Measurements from ENCODE around the gene GFI1B. TPM values are rescaled to one million over a fixed set of nuclear protein-coding genes. Genes with fewer than 3 reads are reported as not detected.

Gene GFI1B
- total RNA-seq, 1 donor from 2014 or later = 0.27 TPM

GRCh38 chr9:132946211-132946610, 32.3 kb upstream of the GFI1B start:
- H3K9me3 ChIP-seq (replicated peaks) = no peaks in the 10 kb centered on the region
- no peak for DNase-seq
- H3K4me1 ChIP-seq = peaks cover 53% of the 10 kb centered on the region
- no peaks in the 10 kb centered on the region for H3K36me3 ChIP-seq
- no peak overlapping the region for H3K4me3 ChIP-seq
- intact Hi-C loops (cut with micrococcal nuclease) = no loop called here
- TF ChIP-seq, protein P1, sequence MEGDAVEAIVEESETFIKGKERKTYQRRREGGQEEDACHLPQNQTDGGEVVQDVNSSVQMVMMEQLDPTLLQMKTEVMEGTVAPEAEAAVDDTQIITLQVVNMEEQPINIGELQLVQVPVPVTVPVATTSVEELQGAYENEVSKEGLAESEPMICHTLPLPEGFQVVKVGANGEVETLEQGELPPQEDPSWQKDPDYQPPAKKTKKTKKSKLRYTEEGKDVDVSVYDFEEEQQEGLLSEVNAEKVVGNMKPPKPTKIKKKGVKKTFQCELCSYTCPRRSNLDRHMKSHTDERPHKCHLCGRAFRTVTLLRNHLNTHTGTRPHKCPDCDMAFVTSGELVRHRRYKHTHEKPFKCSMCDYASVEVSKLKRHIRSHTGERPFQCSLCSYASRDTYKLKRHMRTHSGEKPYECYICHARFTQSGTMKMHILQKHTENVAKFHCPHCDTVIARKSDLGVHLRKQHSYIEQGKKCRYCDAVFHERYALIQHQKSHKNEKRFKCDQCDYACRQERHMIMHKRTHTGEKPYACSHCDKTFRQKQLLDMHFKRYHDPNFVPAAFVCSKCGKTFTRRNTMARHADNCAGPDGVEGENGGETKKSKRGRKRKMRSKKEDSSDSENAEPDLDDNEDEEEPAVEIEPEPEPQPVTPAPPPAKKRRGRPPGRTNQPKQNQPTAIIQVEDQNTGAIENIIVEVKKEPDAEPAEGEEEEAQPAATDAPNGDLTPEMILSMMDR (IDR thresholded peaks at IDR 0.05; ENCODE audit: borderline replicate concordance) = no peak
- no peaks in the 10 kb centered on the region for H3K27me3 ChIP-seq (ENCODE audit: low read depth)
- peak overlapping the region; percentile 28 for H3K27ac ChIP-seq (replicated peaks)

GRCh38 chr9:132946631-132947295, 31.7 kb upstream of the GFI1B start:
- Histone ChIP-seq H3K4me3 (no peak overlapping the region), H3K27me3 (ENCODE audit: low read depth) (no peaks in the 10 kb centered on the region), H3K4me1 (peaks cover 47% of the 10 kb centered on the region), H3K9me3 (replicated peaks) (no peaks in the 10 kb centered on the region), H3K27ac (replicated peaks) (peak overlapping the region; percentile 28), H3K36me3 (no peaks in the 10 kb centered on the region)
- no peak for DNase-seq
- TF ChIP-seq, protein P1 (IDR thresholded peaks at IDR 0.05; ENCODE audit: borderline replicate concordance) = no peak
- intact Hi-C loops (cut with micrococcal nuclease) = no loop called here

- TF ChIP-seq, protein P1 (IDR thresholded peaks at IDR 0.05; ENCODE audit: borderline replicate concordance) = no peak
- Histone ChIP-seq H3K4me1 (peaks cover 37% of the 10 kb centered on the region), H3K4me3 (no peak overlapping the region), H3K27ac (replicated peaks) (no peak overlapping the region), H3K9me3 (replicated peaks) (no peaks in the 10 kb centered on the region), H3K36me3 (no peaks in the 10 kb centered on the region), H3K27me3 (ENCODE audit: low read depth) (no peaks in the 10 kb centered on the region)
- no peak for DNase-seq
- intact Hi-C loops (cut with micrococcal nuclease) = no loop called here
Measured at GRCh38 chr9:132947756-132948155, 30.7 kb upstream of the GFI1B start.

- intact Hi-C loops (cut with micrococcal nuclease) = no loop called here
- DNase-seq = no peak
- Histone ChIP-seq H3K27ac (replicated peaks) (no peak overlapping the region), H3K27me3 (ENCODE audit: low read depth) (no peaks in the 10 kb centered on the region), H3K9me3 (replicated peaks) (no peaks in the 10 kb centered on the region), H3K4me1 (peaks cover 29% of the 10 kb centered on the region), H3K36me3 (no peaks in the 10 kb centered on the region), H3K4me3 (no peak overlapping the region)
- TF ChIP-seq, protein P1 (IDR thresholded peaks at IDR 0.05; ENCODE audit: borderline replicate concordance) = no peak
Measured at GRCh38 chr9:132948482-132949050, 29.9 kb upstream of the GFI1B start.

- no peak for DNase-seq
- intact Hi-C loops (cut with micrococcal nuclease) = no loop called here
- H3K4me3 ChIP-seq = no peak overlapping the region
Measured at GRCh38 chr9:132949709-132950108, 28.8 kb upstream of the GFI1B start.

More at GRCh38 chr9:132949709-132950108, 28.8 kb upstream of the GFI1B start:
- TF ChIP-seq, protein P1 (IDR thresholded peaks at IDR 0.05; ENCODE audit: borderline replicate concordance) = no peak
- Histone ChIP-seq H3K36me3 (no peaks in the 10 kb centered on the region), H3K27me3 (ENCODE audit: low read depth) (no peaks in the 10 kb centered on the region), H3K9me3 (replicated peaks) (peaks cover 7% of the 10 kb centered on the region), H3K4me1 (peaks cover 19% of the 10 kb centered on the region), H3K27ac (replicated peaks) (no peak overlapping the region)
